ENCODE measurements around the gene ADGRB2.
"Not testable (repeated sequence)": the region's sequence is repeated elsewhere in the genome, so short reads cannot be mapped to it uniquely, and the experiment has no call there.

The ADGRB2 gene

DNA sequence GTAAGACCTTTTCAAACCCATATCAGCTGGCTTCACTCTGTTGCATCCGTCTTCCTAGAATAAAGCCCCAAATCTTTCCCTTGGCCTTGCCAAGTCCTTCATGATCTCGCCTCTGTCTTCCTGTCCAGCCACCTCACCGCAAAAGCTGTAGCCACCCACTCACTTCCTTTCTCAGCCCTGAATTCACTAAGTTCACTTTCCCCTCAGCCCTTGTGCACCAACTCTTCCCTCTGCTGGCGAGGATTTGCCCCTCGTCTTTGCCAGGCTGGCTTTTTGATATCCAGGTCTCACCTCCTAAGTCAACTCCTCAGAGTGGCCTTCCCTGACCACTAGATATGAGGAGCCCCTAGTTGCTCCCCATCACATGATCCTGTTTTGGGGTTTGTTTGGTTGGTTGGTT is 56.4 kb downstream of the ADGRB2 start:
- Histone ChIP-seq H3K36me3 (replicated peaks) (no peaks in the 10 kb centered on the region), H3K4me3 (ENCODE audit: low read depth, low read length) (no peak overlapping the region), H3K27ac (peak overlapping the region; percentile 10), H3K27me3 (replicated peaks) (no peaks in the 10 kb centered on the region)
- DNase-seq, result peak; percentile 63
- in situ Hi-C loops (cut with HindIII; ENCODE audit: low pct_ligation_motif_present, low sequenced_read_pairs), result no loop called here
- TF ChIP-seq, protein P1, sequence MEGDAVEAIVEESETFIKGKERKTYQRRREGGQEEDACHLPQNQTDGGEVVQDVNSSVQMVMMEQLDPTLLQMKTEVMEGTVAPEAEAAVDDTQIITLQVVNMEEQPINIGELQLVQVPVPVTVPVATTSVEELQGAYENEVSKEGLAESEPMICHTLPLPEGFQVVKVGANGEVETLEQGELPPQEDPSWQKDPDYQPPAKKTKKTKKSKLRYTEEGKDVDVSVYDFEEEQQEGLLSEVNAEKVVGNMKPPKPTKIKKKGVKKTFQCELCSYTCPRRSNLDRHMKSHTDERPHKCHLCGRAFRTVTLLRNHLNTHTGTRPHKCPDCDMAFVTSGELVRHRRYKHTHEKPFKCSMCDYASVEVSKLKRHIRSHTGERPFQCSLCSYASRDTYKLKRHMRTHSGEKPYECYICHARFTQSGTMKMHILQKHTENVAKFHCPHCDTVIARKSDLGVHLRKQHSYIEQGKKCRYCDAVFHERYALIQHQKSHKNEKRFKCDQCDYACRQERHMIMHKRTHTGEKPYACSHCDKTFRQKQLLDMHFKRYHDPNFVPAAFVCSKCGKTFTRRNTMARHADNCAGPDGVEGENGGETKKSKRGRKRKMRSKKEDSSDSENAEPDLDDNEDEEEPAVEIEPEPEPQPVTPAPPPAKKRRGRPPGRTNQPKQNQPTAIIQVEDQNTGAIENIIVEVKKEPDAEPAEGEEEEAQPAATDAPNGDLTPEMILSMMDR (IDR thresholded peaks at IDR 0.05; ENCODE audit: low read depth, low read length, missing control alignments), result peak; percentile 73

DNA sequence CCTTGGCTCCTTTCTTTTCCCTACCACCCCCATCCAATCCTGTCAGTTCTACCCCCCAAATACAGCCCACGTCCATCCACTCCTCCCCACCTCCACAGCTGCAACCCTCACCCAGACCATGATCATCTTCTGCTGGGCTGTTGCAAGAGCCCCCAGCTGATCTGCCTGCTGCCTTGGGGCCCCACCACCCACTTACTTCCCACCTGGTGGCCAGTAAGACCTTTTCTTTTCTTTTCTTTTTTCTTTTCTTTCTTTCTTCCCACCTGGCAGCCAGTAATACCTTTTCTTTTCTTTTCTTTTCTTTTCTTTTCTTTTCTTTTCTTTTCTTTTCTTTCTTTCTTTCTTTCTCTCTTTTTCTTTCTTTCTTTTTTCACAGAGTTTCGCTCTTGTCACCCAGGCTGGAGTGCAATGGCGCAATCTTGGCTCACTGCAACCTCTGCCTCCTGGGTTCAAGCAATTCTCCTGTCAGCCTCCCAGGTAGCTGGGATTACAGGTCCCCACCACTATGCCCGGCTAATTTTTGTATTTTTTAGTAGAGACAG is 57.0 kb downstream of the ADGRB2 start:
- H3K4me3 ChIP-seq (ENCODE audit: low read depth, low read length); DNase-seq; H3K27ac ChIP-seq; in situ Hi-C loops (cut with HindIII; ENCODE audit: low pct_ligation_motif_present, low sequenced_read_pairs); H3K27me3 ChIP-seq (replicated peaks); H3K36me3 ChIP-seq (replicated peaks): not testable (repeated sequence)

DNA sequence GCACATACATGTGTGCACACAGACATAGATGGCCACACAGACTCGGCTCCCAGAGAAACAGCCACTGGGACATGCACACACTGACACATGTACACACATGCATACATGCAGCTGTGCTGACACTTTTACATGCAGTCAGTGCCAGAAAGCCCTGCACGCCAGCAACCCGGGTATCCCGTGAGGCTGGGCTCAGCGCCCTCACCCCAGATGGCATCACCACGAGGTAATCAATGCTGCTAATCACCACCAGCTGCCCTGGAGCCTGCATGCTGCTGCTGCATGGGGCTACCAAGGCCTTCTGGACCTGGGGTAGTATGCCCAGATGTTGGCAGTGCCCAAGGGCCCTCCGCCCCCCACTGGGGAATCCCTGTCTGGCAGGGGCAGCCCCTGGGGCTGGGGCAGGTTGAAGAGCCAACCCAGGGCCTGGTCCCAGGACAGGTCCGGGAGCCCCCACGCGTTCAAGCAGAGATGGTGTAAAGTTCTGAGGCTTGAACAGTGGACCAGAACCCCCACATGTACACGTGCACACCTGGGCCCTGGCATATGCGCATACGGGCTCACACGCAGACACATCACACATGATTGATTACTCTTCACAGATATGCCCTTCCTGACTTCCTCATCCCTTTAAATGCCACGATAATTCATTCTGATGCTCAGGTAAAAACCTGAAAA is 57.6 kb downstream of the ADGRB2 start:
- DNase-seq, result no peak
- Histone ChIP-seq H3K27ac (no peak overlapping the region), H3K27me3 (replicated peaks) (no peaks in the 10 kb centered on the region), H3K36me3 (replicated peaks) (no peaks in the 10 kb centered on the region), H3K4me3 (ENCODE audit: low read depth, low read length) (no peak overlapping the region)
- TF ChIP-seq, protein P1 (IDR thresholded peaks at IDR 0.05; ENCODE audit: low read depth, low read length, missing control alignments), result no peak
- in situ Hi-C loops (cut with HindIII; ENCODE audit: low pct_ligation_motif_present, low sequenced_read_pairs), result no loop called here

DNA sequence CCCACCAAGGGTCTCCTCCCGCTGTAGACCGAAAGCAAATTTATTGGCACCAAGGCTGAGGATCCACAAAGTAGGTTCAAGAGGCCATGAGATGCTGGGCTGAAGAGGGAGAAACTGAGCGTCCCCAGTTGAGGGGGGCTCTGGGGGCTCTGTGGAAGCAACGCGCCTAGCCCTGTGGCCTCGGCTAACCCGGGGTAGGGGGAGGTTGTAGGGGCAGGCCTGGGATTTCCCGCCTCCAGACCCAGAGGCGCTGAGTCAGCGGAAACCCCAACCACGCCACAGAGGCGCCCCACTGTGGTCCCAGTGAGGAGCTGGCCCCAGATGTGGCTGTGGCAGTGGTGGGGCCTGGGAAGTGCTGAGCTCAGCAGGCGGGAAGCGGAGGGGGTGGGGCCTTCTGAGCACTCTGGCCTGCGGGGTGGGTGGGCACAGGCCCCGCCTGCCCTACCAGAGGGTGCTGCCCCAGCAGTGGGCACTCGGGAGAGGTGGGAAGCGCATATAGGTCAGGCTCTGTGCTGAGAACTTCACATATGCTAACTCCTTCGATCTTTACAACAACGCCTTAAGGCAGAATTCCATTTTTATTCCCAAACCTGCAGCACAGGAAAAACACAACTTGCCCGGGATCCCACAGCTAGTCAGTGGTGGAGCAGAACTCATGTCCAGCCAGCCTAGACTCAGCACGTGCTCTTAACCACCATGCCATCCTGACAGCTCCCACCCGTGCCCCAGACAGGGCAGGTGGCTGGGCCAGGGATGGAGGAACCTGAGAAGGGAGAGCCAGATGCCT is 58.9 kb downstream of the ADGRB2 start:
- Histone ChIP-seq H3K36me3 (replicated peaks) (no peaks in the 10 kb centered on the region), H3K4me3 (ENCODE audit: low read depth, low read length) (peak overlapping the region; percentile 0), H3K27me3 (replicated peaks) (no peaks in the 10 kb centered on the region), H3K27ac (peak overlapping the region; percentile 61)
- TF ChIP-seq, protein P1 (IDR thresholded peaks at IDR 0.05; ENCODE audit: low read depth, low read length, missing control alignments), result peak; percentile 63
- peak; percentile 43 for DNase-seq
- in situ Hi-C loops (cut with HindIII; ENCODE audit: low pct_ligation_motif_present, low sequenced_read_pairs), result no loop called here

DNA sequence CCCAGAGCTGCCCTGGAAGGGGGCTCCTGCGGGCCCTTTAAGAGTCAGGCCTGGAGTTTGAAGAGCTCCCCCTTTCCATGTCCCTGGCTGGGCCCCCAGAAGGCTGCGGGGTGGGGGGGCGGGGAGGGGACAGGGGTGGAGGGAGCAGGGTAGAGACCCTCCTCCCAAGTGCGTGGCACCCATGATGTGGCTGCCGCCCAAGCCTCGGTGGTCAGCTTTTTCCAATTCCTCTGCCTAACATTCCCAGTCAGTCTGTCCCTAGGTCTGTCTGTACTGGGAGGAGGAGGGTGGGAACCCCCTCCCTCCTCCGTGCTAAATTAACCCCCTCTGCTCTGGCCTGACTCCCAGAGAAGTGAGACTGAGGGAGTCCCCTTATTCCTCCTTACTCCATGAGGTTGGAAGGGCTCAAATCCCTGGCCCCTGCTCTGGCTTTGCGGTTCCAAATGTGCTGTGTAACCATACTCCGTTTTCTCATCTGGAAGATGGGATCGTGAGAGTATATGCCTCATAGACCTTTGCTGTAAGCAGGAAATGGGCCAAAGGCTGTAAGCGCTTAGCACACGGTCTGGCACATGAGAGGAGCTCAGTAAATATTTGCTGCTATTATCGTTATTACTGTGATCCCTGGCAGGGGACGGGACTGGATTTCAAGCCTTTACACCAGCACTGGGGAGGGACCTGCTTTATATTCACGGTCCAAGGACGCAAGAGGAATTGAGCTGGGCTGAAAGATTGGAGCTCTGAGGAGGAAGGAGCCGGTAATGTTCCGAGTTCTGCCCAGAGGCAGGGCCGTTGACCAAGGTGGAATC is 59.7 kb downstream of the ADGRB2 start:
- peak overlapping the region; percentile 61 for H3K27ac ChIP-seq
- H3K36me3 ChIP-seq (replicated peaks), result no peaks in the 10 kb centered on the region
- DNase-seq, result peak; percentile 32
- TF ChIP-seq, protein P1 (IDR thresholded peaks at IDR 0.05; ENCODE audit: low read depth, low read length, missing control alignments), result no peak
- in situ Hi-C loops (cut with HindIII; ENCODE audit: low pct_ligation_motif_present, low sequenced_read_pairs), result no loop called here
- peak overlapping the region; percentile 55 for H3K4me3 ChIP-seq (ENCODE audit: low read depth, low read length)
- no peaks in the 10 kb centered on the region for H3K27me3 ChIP-seq (replicated peaks)
